Measurements from ENCODE around the gene DISC1.
"Not testable (repeated sequence)": the region's sequence is repeated elsewhere in the genome, so short reads cannot be mapped to it uniquely, and the experiment has no call there.

DISC1 gene

GRCh38 chr1:231969076-231969475, 342.5 kb downstream of the DISC1 start:
- DNase-seq: no peak

- DNase-seq: not testable (repeated sequence)
Observed at GRCh38 chr1:231969761-231970160, 343.2 kb downstream of the DISC1 start.

GRCh38 chr1:231970684-231971083, 344.1 kb downstream of the DISC1 start:
- no peak for DNase-seq

GRCh38 chr1:231971397-231972110, 345.0 kb downstream of the DISC1 start:
- DNase-seq: no peak

- DNase-seq: no peak
Observed at GRCh38 chr1:231972111-231972445, 345.5 kb downstream of the DISC1 start.

GRCh38 chr1:231973830-231974229, 347.2 kb downstream of the DISC1 start:
- DNase-seq: no peak

GRCh38 chr1:231976231-231976630, 349.6 kb downstream of the DISC1 start:
- no peak for DNase-seq

GRCh38 chr1:231981675-231982074, 355.1 kb downstream of the DISC1 start:
- no peak for DNase-seq

GRCh38 chr1:231982871-231983587, 356.4 kb downstream of the DISC1 start:
- DNase-seq: no peak

GRCh38 chr1:231983588-231984193, 357.1 kb downstream of the DISC1 start:
- no peak for DNase-seq

- DNase-seq: no peak
Observed at GRCh38 chr1:231985296-231986023, 358.9 kb downstream of the DISC1 start.

- DNase-seq: no peak
Observed at GRCh38 chr1:231986631-231987336, 360.2 kb downstream of the DISC1 start.

- no peak for DNase-seq
Observed at GRCh38 chr1:231990388-231990787, 363.8 kb downstream of the DISC1 start.

- DNase-seq: no peak
Observed at GRCh38 chr1:231991231-231991630, 364.6 kb downstream of the DISC1 start.

GRCh38 chr1:231993968-231994455, 367.4 kb downstream of the DISC1 start:
- no peak for DNase-seq

GRCh38 chr1:231998791-231999190, 372.2 kb downstream of the DISC1 start:
- no peak for DNase-seq

GRCh38 chr1:232005300-232005699, 378.7 kb downstream of the DISC1 start:
- no peak for DNase-seq

- no peak for DNase-seq
Observed at GRCh38 chr1:232009741-232010140, 383.2 kb downstream of the DISC1 start.

- DNase-seq: no peak
Observed at GRCh38 chr1:232011961-232012360, 385.4 kb downstream of the DISC1 start.

- DNase-seq: no peak
Observed at GRCh38 chr1:232012773-232013386, 386.3 kb downstream of the DISC1 start.

GRCh38 chr1:232014941-232015340, 388.4 kb downstream of the DISC1 start:
- DNase-seq: no peak

- DNase-seq: no peak
Observed at GRCh38 chr1:232016616-232017015, 390.0 kb downstream of the DISC1 start.
